Stomach (tissue), 4 donors: ENCODE results near the gene KIAA1614.

Source experiments
- CTCF ChIP-seq, 7 experiments: fragments of 450-650 bp in 4 of 7; fragments of 200-600 bp in 3 of 7; sonication (generic) in 3 of 7; IDR thresholded peaks; one replicate each; pipeline ENCODE4 v1.5.1; 2016 to 2019; ENCODE audit warnings: antibody characterized with exemption in 7 of 7, control low read depth in 2 of 7, mild to moderate bottlenecking in 1 of 7
- POLR2AphosphoS5 ChIP-seq, 3 donors: sonication (generic); formaldehyde crosslinking; IDR thresholded peaks; one replicate each; pipeline ENCODE4 v1.6.1; 2016; ENCODE audit warnings: antibody characterized with exemption in 3 of 3

- TF ChIP-seq CTCF (IDR thresholded peaks at IDR 0.05): no peak
- TF ChIP-seq POLR2AphosphoS5 (IDR thresholded peaks at IDR 0.05): no peak
Observed at GRCh38 chr1:180936110-180937011, 23.7 kb downstream of the KIAA1614 start.
